GM18499 (cell line): ENCODE results near the gene C5orf63.
"Not testable (repeated sequence)": the region's sequence is repeated elsewhere in the genome, so short reads cannot be mapped to it uniquely, and the experiment has no call there.

Source experiments
- ATAC-seq: cut with Tn5 transposase; IDR thresholded peaks from one replicate; pipeline ENCODE4 v1.9.1; 2021; ENCODE audit warnings: moderate number of reproducible peaks; ENCODE audit not compliant: insufficient read depth, unreplicated experiment

Gene C5orf63

GRCh38 chr5:127076315-127077129 is 3.2 kb upstream of the C5orf63 start:
- no peak for ATAC-seq

- no peak for ATAC-seq
Measured at GRCh38 chr5:127074466-127074865, 1.2 kb upstream of the C5orf63 start.

- no peak for ATAC-seq
Measured at GRCh38 chr5:127070243-127070642, 3.1 kb downstream of the C5orf63 start.

GRCh38 chr5:127068493-127069214 is 4.6 kb downstream of the C5orf63 start:
- ATAC-seq: no peak

- ATAC-seq: no peak
Measured at GRCh38 chr5:127066721-127067120, 6.6 kb downstream of the C5orf63 start.

- ATAC-seq: no peak
Measured at GRCh38 chr5:127064253-127064840, 9.0 kb downstream of the C5orf63 start.

- ATAC-seq: no peak
Measured at GRCh38 chr5:127063257-127063913, 9.9 kb downstream of the C5orf63 start.

GRCh38 chr5:127061956-127062355 is 11.3 kb downstream of the C5orf63 start:
- no peak for ATAC-seq

GRCh38 chr5:127061537-127061936 is 11.8 kb downstream of the C5orf63 start:
- no peak for ATAC-seq

GRCh38 chr5:127060470-127060985 is 12.8 kb downstream of the C5orf63 start:
- no peak for ATAC-seq

- no peak for ATAC-seq
Measured at GRCh38 chr5:127056896-127057295, 16.4 kb downstream of the C5orf63 start.

- no peak for ATAC-seq
Measured at GRCh38 chr5:127055880-127056653, 17.2 kb downstream of the C5orf63 start.

- not testable (repeated sequence) for ATAC-seq
Measured at GRCh38 chr5:127053551-127053950, 19.8 kb downstream of the C5orf63 start.

- no peak for ATAC-seq
Measured at GRCh38 chr5:127053049-127053448, 20.3 kb downstream of the C5orf63 start.

- ATAC-seq: no peak
Measured at GRCh38 chr5:127051591-127051990, 21.7 kb downstream of the C5orf63 start.

GRCh38 chr5:127046343-127047072 is 26.8 kb downstream of the C5orf63 start:
- no peak for ATAC-seq

GRCh38 chr5:127042593-127042992 is 30.7 kb downstream of the C5orf63 start:
- no peak for ATAC-seq

- ATAC-seq: no peak
Measured at GRCh38 chr5:127041571-127041970, 31.7 kb downstream of the C5orf63 start.
